Caco-2 (cell line): ENCODE measurements around the gene MYH15. TPM values are rescaled to one million over a fixed set of nuclear protein-coding genes. Genes with fewer than 3 reads are reported as not detected.

ENCODE experiments used
- BruUV-seq: library from RNA; stranded (reverse); fragments of 400-500 nt; replicated peaks from 2 replicates; lab custom pipeline; 2021; lab: Mats Ljungman, UMichigan
- CTCF ChIA-PET: fragments of 300-600 bp; sonication (Branson Sonifier 250); formaldehyde crosslinking; loops from one replicate; lab custom pipeline; 2022; ENCODE audit warnings: antibody characterized with exemption; lab: Charles Lee
- POLR2A ChIA-PET: fragments of 300-600 bp; sonication (Branson Sonifier 250); formaldehyde crosslinking; loops from one replicate; lab custom pipeline; 2022; ENCODE audit warnings: antibody characterized with exemption; lab: Charles Lee
- DNase-seq, 2 experiments: peaks; one replicate each; pipeline versions ENCODE4 v3.0.0 to v3.0.0-alpha.2; 2020 to 2022
- H3K27me3 ChIP-seq: replicated peaks from 2 replicates; pipeline ENCODE4 v1.6.0; 2011; ENCODE audit warnings: low read length; ENCODE audit not compliant: control insufficient read depth, insufficient read depth
- H3K36me3 ChIP-seq: 2 replicates; pipeline ENCODE4 v1.5.1; 2011; ENCODE audit warnings: low read length; ENCODE audit not compliant: control insufficient read depth, insufficient read depth
- H3K4me1 ChIP-seq: fragments of 250-450 bp; sonication (Bioruptor Pico); 2 replicates; pipeline ENCODE4 v1.5.1; 2020; ENCODE audit warnings: mild to moderate bottlenecking
- H3K4me3 ChIP-seq: 2 replicates; pipeline ENCODE4 v1.5.1; 2011; ENCODE audit warnings: low read depth, mild to moderate bottlenecking, control low read depth, low read length
- H3K9me3 ChIP-seq: fragments of 250-450 bp; sonication (Bioruptor Pico); 2 replicates; pipeline ENCODE4 v1.5.1; 2020; ENCODE audit warnings: mild to moderate bottlenecking, moderate library complexity
- H3K27ac Mint-ChIP-seq: one replicate; pipeline ENCODE4 v1.8.0; 2022; ENCODE audit warnings: mixed read lengths; ENCODE audit not compliant: unreplicated experiment
- H3K27me3 Mint-ChIP-seq: one replicate; pipeline ENCODE4 v1.8.0; 2022; ENCODE audit warnings: mixed read lengths; ENCODE audit not compliant: insufficient read depth, unreplicated experiment
- H3K36me3 Mint-ChIP-seq: one replicate; pipeline ENCODE4 v1.8.0; 2022; ENCODE audit warnings: mild to moderate bottlenecking, mixed read lengths; ENCODE audit not compliant: insufficient read depth, unreplicated experiment
- H3K4me1 Mint-ChIP-seq: one replicate; pipeline ENCODE4 v1.8.0; 2022; ENCODE audit warnings: low read depth, mixed read lengths; ENCODE audit not compliant: unreplicated experiment
- H3K4me3 Mint-ChIP-seq: one replicate; pipeline ENCODE4 v1.8.0; 2022; ENCODE audit warnings: mild to moderate bottlenecking, moderate library complexity, mixed read lengths; ENCODE audit not compliant: unreplicated experiment
- H3K9me3 Mint-ChIP-seq: one replicate; pipeline ENCODE4 v1.8.0; 2022; ENCODE audit warnings: mixed read lengths; ENCODE audit not compliant: unreplicated experiment
- CTCF ChIP-seq, 2 experiments: fragments of 200-600 bp in 1 of 2; IDR thresholded peaks; 1 replicate in 1 of 2; 2 replicates in 1 of 2; pipeline versions ENCODE4 v1.5.1 to v1.8.0; 2011 to 2022; ENCODE audit warnings: antibody characterized with exemption in 1 of 2, control low read depth in 1 of 2, inconsistent platforms in 1 of 2, low read depth in 1 of 2, low read length in 1 of 2, mild to moderate bottlenecking in 1 of 2, moderate library complexity in 1 of 2; ENCODE audit not compliant: insufficient read depth in 1 of 2, severe bottlenecking in 1 of 2, unreplicated experiment in 1 of 2
- intact Hi-C: fragments of 100-400 bp; cut with micrococcal nuclease; formaldehyde crosslinking; loops from one replicate; pipeline ENCODE4 v1.10.0; 2022; ENCODE audit not compliant: unreplicated experiment
- total RNA-seq: library from RNA; stranded (reverse); gene quantifications from 2 replicates; pipeline ENCODE4 v1.2.3, GENCODE V29; 2022

MYH15 gene
- total RNA-seq, 1 experiment from 2014 or later: 0.25 TPM

DNA sequence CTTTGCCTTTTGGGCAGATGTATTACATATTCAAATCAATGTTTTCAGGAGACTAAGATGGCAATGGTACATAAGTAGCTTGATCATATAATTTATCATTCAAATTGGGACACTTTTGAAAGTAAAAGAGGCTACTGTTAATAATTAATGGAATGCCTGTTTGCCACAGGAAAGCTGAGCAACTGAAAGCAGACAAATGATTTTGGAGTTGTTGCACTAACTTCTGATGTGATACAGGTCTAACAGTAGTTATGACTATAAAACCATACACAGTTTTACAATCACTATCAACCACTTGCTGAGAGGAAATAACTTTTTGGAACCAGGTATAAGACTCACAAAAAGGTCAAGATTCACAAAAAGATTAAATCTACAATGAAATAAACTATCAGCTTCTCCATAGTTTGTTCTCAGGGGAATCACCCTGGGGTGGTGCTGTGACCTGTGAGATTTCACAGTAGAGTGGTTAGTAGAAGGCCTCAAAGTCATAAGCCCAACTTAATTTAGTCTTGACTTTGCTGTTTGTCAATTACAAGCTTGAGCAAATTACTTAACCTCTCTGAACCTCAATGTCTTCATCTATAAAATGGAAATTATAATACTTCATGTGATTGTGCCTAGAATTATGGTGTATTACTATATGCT, 171.4 kb downstream of the MYH15 start:
- POLR2A ChIA-PET: no interaction called here
- CTCF ChIA-PET: no interaction called here
- Mint-ChIP-seq H3K27ac (no peak overlapping the region), H3K4me1 (no peaks in the 10 kb centered on the region), H3K9me3 (no peaks in the 10 kb centered on the region), H3K36me3 (no peaks in the 10 kb centered on the region), H3K27me3 (no peaks in the 10 kb centered on the region), H3K4me3 (no peak overlapping the region)
- TF ChIP-seq CTCF (IDR thresholded peaks at IDR 0.05; ENCODE audit: insufficient read depth in 1 of 2, low read depth in 1 of 2, low read length in 1 of 2, severe bottlenecking in 1 of 2, unreplicated experiment in 1 of 2): no peak
- H3K4me3 ChIP-seq: no peak overlapping the region
- no peaks in the 10 kb centered on the region; the same call in 1 of the 2 replicates for H3K4me1 ChIP-seq
- H3K9me3 ChIP-seq: no peaks in the 10 kb centered on the region
- intact Hi-C loops: no loop called here
- BruUV-seq: no TSS peak
- H3K36me3 ChIP-seq: no peaks in the 10 kb centered on the region
- no peaks in the 10 kb centered on the region for H3K27me3 ChIP-seq
- no peak for DNase-seq

DNA sequence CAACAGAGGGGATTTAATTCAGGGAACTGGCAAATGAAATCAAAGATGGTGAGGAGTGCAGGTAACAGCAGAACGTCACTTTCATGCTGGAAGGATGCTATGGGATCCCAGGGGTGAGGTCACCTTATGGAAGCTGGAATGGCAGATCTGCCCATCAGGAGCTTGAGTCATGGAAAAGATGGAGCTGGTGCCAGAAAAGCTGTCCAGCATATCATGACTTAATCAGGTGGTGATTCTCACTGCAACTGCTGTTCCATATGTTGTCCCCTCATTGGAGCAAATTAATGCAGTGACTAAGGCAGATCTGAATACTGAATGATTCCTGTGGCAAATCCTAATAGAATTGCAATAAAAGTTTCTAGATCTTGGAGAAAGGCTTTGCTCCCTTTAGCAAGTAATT, 175.7 kb downstream of the MYH15 start:
- no peak for TF ChIP-seq CTCF (IDR thresholded peaks at IDR 0.05; ENCODE audit: insufficient read depth in 1 of 2, low read depth in 1 of 2, low read length in 1 of 2, severe bottlenecking in 1 of 2, unreplicated experiment in 1 of 2)
- Mint-ChIP-seq H3K36me3 (no peaks in the 10 kb centered on the region), H3K9me3 (no peaks in the 10 kb centered on the region), H3K4me3 (no peak overlapping the region), H3K27me3 (no peaks in the 10 kb centered on the region), H3K27ac (no peak overlapping the region), H3K4me1 (no peaks in the 10 kb centered on the region)
- no peak for DNase-seq
- H3K27me3 ChIP-seq: no peaks in the 10 kb centered on the region
- intact Hi-C loops: no loop called here
- ChIA-PET CTCF (no interaction called here), POLR2A (no interaction called here)
- H3K4me1 ChIP-seq: no peaks in the 10 kb centered on the region; the same call in 1 of the 2 replicates
- no peaks in the 10 kb centered on the region for H3K9me3 ChIP-seq
- no TSS peak for BruUV-seq
- H3K36me3 ChIP-seq: no peaks in the 10 kb centered on the region
- H3K4me3 ChIP-seq: no peak overlapping the region

GRCh38 chr3:108333961-108334360, 176.4 kb downstream of the MYH15 start:
- Mint-ChIP-seq H3K36me3 (no peaks in the 10 kb centered on the region), H3K9me3 (no peaks in the 10 kb centered on the region), H3K4me1 (no peaks in the 10 kb centered on the region), H3K4me3 (no peak overlapping the region), H3K27ac (no peak overlapping the region), H3K27me3 (no peaks in the 10 kb centered on the region)
- Histone ChIP-seq H3K9me3 (no peaks in the 10 kb centered on the region), H3K36me3 (no peaks in the 10 kb centered on the region), H3K27me3 (no peaks in the 10 kb centered on the region), H3K4me1 (no peaks in the 10 kb centered on the region; the same call in 1 of the 2 replicates), H3K4me3 (no peak overlapping the region)
- CTCF ChIA-PET: no interaction called here
- no peak for DNase-seq
- POLR2A ChIA-PET: no interaction called here
- BruUV-seq: no TSS peak
- intact Hi-C loops: no loop called here
- TF ChIP-seq CTCF (IDR thresholded peaks at IDR 0.05; ENCODE audit: insufficient read depth in 1 of 2, low read depth in 1 of 2, low read length in 1 of 2, severe bottlenecking in 1 of 2, unreplicated experiment in 1 of 2): no peak
